Posterior vena cava (tissue), 2 donors: ENCODE results near the gene ARHGEF33. TPM values are rescaled to one million over a fixed set of nuclear protein-coding genes. Genes with fewer than 3 reads are reported as not detected.
A peak's percentile ranks its signal among the peaks of the same experiment; 100 is the strongest.

Source experiments
- DNase-seq: peaks from one replicate; pipeline ENCODE4 v3.0.0-alpha.2; 2020; ENCODE audit warnings: low spot score
- intact Hi-C, 2 donors: fragments of 100-400 bp; cut with DNase I; formaldehyde crosslinking; loops; one replicate each; pipeline versions ENCODE4 v1.14.1 to v1.14.2; 2022 to 2023
- total RNA-seq, 2 donors: library from RNA; stranded (reverse); fragmentation: NEBNext Ultra II Directional; extraction: Animal tissue kit (Norgen Biotek cat#: 25700); gene quantifications; one replicate each; pipeline ENCODE4 v1.2.1, GENCODE V29; 2021
- donor health status: DM: yes; HTN: yes; CAD: no.
- donor health status: DM: yes; HTN: yes; CAD: no.

Gene ARHGEF33
- total RNA-seq, 2 donors from 2014 or later, result 0.48 to 1.1 TPM

DNA sequence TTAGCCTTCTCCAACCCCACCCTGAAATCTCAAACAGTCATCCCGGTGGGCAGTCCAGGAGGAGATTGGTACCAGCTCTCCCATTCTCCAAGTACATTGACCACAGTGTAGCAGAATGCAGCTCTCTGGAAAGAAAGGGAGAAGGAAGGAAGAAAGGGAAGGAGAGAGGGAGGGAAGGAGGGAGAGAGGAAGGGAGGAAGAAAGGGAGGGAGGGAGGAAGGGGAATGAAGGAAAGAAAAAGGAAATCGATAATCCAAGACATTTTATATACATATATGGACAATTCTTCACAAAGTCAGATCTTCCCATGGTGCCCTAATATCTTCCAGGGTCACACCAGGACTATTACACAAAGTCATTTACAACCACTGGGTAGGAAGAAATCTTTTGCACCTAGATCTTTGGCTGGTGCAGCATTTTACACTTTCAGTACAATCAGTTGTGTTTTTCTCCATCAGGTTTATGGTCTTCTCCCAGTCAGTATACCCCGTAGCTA lies 58.8 kb downstream of the ARHGEF33 start:
- no peak for DNase-seq
- intact Hi-C loops, result no loop called here

- DNase-seq, result no peak
- intact Hi-C loops, result no loop called here
These were observed 59.3 kb downstream of the ARHGEF33 start for GRCh38 chr2:38948995-38949394.

GRCh38 chr2:38951766-38952165 lies 62.1 kb downstream of the ARHGEF33 start:
- no peak for DNase-seq
- intact Hi-C loops, result no loop called here

- intact Hi-C loops, result no loop called here
These were observed 68.3 kb downstream of the ARHGEF33 start for GRCh38 chr2:38957972-38958371.

GRCh38 chr2:38959466-38959865 lies 69.8 kb downstream of the ARHGEF33 start:
- no peak for DNase-seq
- intact Hi-C loops, result no loop called here

More at GRCh38 chr2:38957972-38958371, 68.3 kb downstream of the ARHGEF33 start:
- no peak for DNase-seq

- peak; percentile 93 for DNase-seq
- intact Hi-C loops, result no loop called here
These were observed 70.4 kb downstream of the ARHGEF33 start for GRCh38 chr2:38959938-38960608.

GRCh38 chr2:38960609-38961320 lies 71.1 kb downstream of the ARHGEF33 start:
- intact Hi-C loops, result no loop called here
- DNase-seq, result peak; percentile 77

DNA sequence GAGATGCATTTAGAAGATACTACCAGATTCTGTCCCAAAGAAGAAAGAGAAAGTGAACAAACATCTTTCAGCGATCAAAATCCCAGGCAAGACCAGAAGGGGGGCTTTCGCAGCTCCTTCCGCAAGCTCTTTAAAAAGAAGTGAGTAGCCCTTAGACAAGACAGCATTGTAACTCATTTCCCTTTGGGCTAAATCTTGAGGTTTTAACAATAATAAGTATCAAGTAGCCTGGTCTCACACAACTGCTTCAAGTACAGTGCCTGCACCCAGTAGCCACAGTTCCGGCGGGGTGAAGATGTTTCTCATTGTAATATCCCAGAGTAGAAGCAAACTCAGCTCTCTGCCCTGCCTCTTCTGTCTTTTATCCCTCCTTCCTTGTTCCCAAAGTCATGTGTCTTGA lies 76.3 kb downstream of the ARHGEF33 start:
- no peak for DNase-seq
- intact Hi-C loops, result no loop called here

DNA sequence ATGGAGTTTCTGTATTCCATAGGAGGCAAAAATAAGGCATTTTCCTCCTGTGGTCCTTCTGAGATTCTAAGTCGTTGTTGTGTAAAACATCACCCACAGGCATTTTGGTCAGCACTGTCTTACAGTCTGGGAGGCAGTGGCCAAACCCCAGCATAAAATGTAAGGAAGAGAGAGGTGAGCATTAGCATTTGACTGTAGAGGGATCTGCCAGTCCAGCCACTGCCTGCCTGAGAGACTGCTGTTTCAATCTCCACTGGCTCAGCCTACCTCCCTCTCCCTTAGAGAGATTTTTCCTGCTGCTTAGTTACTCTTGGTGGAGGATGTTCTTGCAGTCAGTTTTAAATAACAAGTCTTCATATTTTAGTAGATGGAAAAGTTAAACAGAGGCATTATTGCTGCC lies 77.0 kb downstream of the ARHGEF33 start:
- intact Hi-C loops, result no loop called here
- no peak for DNase-seq

- intact Hi-C loops, result no loop called here
- no peak for DNase-seq
These were observed 78.3 kb downstream of the ARHGEF33 start for GRCh38 chr2:38968021-38968420.

GRCh38 chr2:38971377-38971776 lies 81.7 kb downstream of the ARHGEF33 start:
- DNase-seq, result no peak
- intact Hi-C loops, result no loop called here

DNA sequence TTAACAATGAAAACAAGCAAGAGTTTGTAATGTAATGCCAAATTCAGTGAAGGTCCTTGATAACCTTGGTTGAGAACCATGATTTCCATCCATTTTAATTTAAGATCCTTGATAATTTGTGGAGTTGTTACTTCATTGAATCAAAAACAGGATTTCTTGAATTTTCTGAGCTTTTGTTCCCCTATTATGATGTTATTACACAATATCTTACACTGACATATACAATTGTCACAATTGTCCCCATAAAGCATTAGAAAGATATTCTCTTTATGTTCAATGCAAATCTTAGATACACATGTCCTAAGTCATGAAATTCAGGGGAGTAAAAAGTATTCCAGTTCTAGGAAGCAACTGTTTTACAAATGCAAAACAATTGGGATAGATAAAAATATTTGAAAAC lies 83.6 kb downstream of the ARHGEF33 start:
- no peak for DNase-seq
- intact Hi-C loops, result no loop called here

DNA sequence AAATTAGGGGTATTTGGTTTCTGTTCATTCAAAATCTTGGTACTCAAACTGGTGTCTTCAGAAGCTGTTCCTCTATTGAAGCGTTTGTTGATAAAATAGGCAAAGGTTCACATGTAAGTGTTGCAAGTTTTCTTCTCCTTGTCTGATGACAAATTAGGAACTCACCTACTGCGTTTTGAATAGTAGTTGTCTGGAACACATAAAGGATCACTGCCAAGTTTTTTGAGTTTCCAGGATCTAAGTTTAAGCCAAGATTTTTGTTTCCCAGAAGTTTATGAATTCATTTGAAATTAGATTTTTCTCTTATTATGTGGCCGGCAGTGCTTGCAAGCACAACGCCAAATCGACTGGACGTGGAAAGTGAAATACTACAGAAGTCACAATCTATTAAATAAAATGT lies 85.4 kb downstream of the ARHGEF33 start:
- intact Hi-C loops, result no loop called here
- no peak for DNase-seq

DNA sequence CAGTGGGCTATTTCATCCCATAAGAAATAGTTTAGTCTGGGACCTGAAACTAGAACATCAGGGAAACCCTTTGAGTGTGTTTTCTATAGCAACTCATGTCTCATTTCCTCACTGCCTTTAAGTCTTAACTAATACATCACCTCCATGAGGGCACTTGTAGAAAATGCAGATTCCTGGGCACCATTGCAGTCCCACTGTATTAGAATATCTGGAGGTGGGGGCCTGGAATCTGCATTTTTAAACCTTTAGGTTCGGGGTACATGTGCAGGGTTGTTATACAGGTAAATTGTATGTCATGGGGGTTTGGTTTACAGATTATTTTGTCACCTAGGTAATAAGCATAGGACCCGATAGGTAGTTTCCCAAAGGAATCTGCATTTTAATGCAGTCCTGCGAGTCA lies 87.4 kb downstream of the ARHGEF33 start:
- intact Hi-C loops, result no loop called here
- DNase-seq, result no peak

GRCh38 chr2:38978296-38978903 lies 88.7 kb downstream of the ARHGEF33 start:
- intact Hi-C loops, result no loop called here
- DNase-seq, result no peak

DNA sequence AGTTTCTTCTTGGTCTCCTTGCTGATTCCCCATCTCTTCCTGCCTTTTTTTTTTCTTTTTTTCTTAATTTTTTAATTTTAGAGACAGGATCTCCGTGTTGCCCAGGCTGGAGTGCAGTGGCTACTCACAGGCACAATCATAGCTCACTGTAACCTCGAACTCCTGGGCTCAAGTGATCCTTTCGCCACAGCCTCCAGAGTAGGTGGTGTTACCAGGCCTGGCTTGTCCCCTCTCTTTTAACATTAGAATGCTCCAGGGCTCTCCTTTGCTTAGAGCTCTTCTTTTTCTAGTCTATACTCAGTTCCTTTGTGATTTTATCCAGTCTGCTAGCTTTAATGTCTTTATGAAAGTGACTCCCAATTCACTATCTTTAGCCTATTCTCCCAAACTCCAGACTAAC lies 89.2 kb downstream of the ARHGEF33 start:
- intact Hi-C loops, result no loop called here
- DNase-seq, result no peak

DNA sequence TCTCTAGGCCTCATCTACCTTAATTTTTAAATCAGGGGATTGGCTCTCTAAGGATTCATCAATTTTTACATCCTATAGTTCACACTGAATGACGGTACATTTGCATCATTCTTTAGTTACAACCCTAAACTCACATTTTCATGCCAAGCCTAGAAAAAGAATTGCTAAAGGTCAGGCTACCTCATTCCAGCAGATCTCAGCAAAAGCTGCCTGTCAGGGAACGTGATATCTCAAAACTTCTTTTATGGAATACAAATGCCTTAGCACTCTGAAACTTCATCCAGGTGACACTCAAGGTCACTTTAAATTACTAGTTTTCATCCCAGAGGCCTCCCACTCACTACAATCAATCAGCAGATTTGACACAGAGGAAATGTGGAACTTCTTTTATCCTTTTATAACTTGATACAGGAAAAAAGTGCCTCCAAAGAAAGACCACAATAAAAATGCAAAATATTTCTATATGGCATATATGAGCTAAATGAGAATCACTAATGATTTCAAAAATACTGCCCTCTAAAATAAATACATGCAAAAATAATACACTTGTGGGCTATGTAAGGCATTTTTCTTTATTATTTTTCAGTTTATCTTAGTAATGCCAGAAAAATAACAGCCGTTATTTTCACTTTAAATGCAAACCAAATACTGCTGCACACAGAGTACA lies 91.5 kb downstream of the ARHGEF33 start:
- intact Hi-C loops, result no loop called here

DNA sequence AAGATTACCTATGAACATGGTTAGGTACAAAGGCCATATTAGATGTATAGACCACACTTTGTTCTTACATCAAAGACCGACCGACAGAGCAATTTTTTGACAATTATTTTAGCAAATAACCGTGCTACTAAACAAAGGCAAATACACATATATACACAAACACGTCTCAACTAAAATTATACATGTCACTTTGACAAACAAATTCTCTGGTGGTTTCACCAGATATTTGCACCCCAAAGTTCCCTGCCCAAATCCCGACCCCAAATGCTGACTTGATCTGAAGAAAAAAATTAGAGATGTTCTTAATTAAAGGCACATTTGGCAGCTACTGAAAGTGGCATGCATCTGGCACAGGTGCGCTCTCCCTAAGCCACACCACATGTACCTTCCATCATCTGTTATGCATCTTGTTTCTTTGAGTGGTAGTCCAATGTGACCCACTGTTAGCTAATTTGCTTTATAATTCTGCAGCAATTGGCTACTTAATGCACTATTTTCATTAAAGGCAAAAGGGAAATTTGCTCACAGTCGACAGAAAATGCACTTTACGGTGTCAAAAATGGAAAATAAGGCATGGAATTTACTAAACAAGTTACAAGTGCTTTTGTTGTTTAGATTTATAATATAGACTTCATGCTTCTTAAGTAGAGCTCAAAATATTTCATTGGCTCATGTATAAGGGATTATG lies 92.1 kb downstream of the ARHGEF33 start:
- no peak for DNase-seq
- intact Hi-C loops, result no loop called here

More for the DNA sequence above, 91.5 kb downstream of the ARHGEF33 start:
- no peak for DNase-seq

- no peak for DNase-seq
- intact Hi-C loops, result no loop called here
These were observed 92.8 kb downstream of the ARHGEF33 start for GRCh38 chr2:38982498-38982897.
